ENCODE data around the gene ALPP. TPM values are rescaled to one million over a fixed set of nuclear protein-coding genes. Genes with fewer than 3 reads are reported as not detected.

Gene ALPP
- total RNA-seq, 2 experiments from 2014 or later: not detected

GRCh38 chr2:232416521-232417470 lies 38.2 kb downstream of the ALPP start:
- POLR2A ChIA-PET: no interaction called here
- Mint-ChIP-seq H3K27ac (no peak overlapping the region), H3K4me3 (no peak overlapping the region), H3K4me1 (ENCODE audit: low read depth) (peaks cover 20% of the 10 kb centered on the region), H3K9me3 (no peaks in the 10 kb centered on the region), H3K27me3 (peaks cover 62% of the 10 kb centered on the region), H3K36me3 (ENCODE audit: low read depth) (no peaks in the 10 kb centered on the region)
- H3K4me1 ChIP-seq (ENCODE audit: insufficient read depth, low read length): peaks cover 23% of the 10 kb centered on the region
- ATAC-seq (ENCODE audit: poor library complexity): no peak
- CTCF ChIA-PET: no interaction called here
- no peak for DNase-seq
- peaks cover 0 to 16% of the 10 kb centered on the region in 2 experiments for H3K9me3 ChIP-seq (ENCODE audit: control insufficient read depth in 1 of 2, insufficient read depth in 1 of 2, low read length in 2 of 2)
- TF ChIP-seq CTCF (IDR thresholded peaks at IDR 0.05): no peak
- H3K27me3 ChIP-seq (ENCODE audit: control insufficient read depth in 1 of 2, insufficient read depth in 2 of 2, low read length in 2 of 2): peaks cover 46 to 48% of the 10 kb centered on the region in 2 experiments
- H3K36me3 ChIP-seq (ENCODE audit: insufficient read depth, low read length): no peaks in the 10 kb centered on the region
- H3K27ac ChIP-seq (ENCODE audit: low read depth in 1 of 2, low read length in 2 of 2): no peak overlapping the region
- H3K4me3 ChIP-seq (ENCODE audit: low read length): no peak overlapping the region
- intact Hi-C loops (cut with DNase I, micrococcal nuclease): no loop called here

- H3K36me3 ChIP-seq (ENCODE audit: insufficient read depth, low read length): no peaks in the 10 kb centered on the region
- peaks cover under 1% of the 10 kb centered on the region for H3K9me3 Mint-ChIP-seq
- H3K36me3 Mint-ChIP-seq (ENCODE audit: low read depth): no peaks in the 10 kb centered on the region
- H3K27me3 ChIP-seq (ENCODE audit: control insufficient read depth in 1 of 2, insufficient read depth in 2 of 2, low read length in 2 of 2): peaks cover 50 to 52% of the 10 kb centered on the region in 2 experiments
- DNase-seq (no peak), ATAC-seq (ENCODE audit: poor library complexity) (no peak)
- H3K27me3 Mint-ChIP-seq: peaks cover 66% of the 10 kb centered on the region
- H3K27ac ChIP-seq (ENCODE audit: low read depth in 1 of 2, low read length in 2 of 2): no peak overlapping the region
- TF ChIP-seq CTCF (IDR thresholded peaks at IDR 0.05): no peak
- no peak overlapping the region for H3K4me3 ChIP-seq (ENCODE audit: low read length)
- peaks cover 23% of the 10 kb centered on the region for H3K4me1 ChIP-seq (ENCODE audit: insufficient read depth, low read length)
- H3K9me3 ChIP-seq (ENCODE audit: control insufficient read depth in 1 of 2, insufficient read depth in 1 of 2, low read length in 2 of 2): peaks cover 0 to 21% of the 10 kb centered on the region in 2 experiments
- H3K27ac Mint-ChIP-seq: no peak overlapping the region
- ChIA-PET CTCF (no interaction called here), POLR2A (no interaction called here)
- H3K4me1 Mint-ChIP-seq (ENCODE audit: low read depth): peaks cover 22% of the 10 kb centered on the region
- H3K4me3 Mint-ChIP-seq: no peak overlapping the region
- intact Hi-C loops (cut with DNase I, micrococcal nuclease): no loop called here
These were observed 38.9 kb downstream of the ALPP start for GRCh38 chr2:232417489-232417888.

GRCh38 chr2:232418056-232418455 lies 39.5 kb downstream of the ALPP start:
- H3K27me3 Mint-ChIP-seq: peaks cover 64% of the 10 kb centered on the region
- CTCF ChIA-PET: no interaction called here

More at GRCh38 chr2:232418056-232418455, 39.5 kb downstream of the ALPP start:
- peaks cover 50 to 52% of the 10 kb centered on the region in 2 experiments for H3K27me3 ChIP-seq (ENCODE audit: control insufficient read depth in 1 of 2, insufficient read depth in 2 of 2, low read length in 2 of 2)
- H3K4me3 Mint-ChIP-seq: no peak overlapping the region
- no peak overlapping the region for H3K27ac Mint-ChIP-seq
- TF ChIP-seq CTCF (IDR thresholded peaks at IDR 0.05): no peak
- DNase-seq (no peak), ATAC-seq (ENCODE audit: poor library complexity) (no peak)
- POLR2A ChIA-PET: no interaction called here
- H3K9me3 Mint-ChIP-seq: peaks cover 3% of the 10 kb centered on the region
- no peak overlapping the region for H3K27ac ChIP-seq (ENCODE audit: low read depth in 1 of 2, low read length in 2 of 2)
- peaks cover 23% of the 10 kb centered on the region for H3K4me1 ChIP-seq (ENCODE audit: insufficient read depth, low read length)
- intact Hi-C loops (cut with DNase I, micrococcal nuclease): no loop called here
- no peak overlapping the region for H3K4me3 ChIP-seq (ENCODE audit: low read length)
- no peaks in the 10 kb centered on the region for H3K36me3 Mint-ChIP-seq (ENCODE audit: low read depth)
- H3K9me3 ChIP-seq (ENCODE audit: control insufficient read depth in 1 of 2, insufficient read depth in 1 of 2, low read length in 2 of 2): peaks cover 0 to 21% of the 10 kb centered on the region in 2 experiments
- H3K36me3 ChIP-seq (ENCODE audit: insufficient read depth, low read length): no peaks in the 10 kb centered on the region
- peaks cover 16% of the 10 kb centered on the region for H3K4me1 Mint-ChIP-seq (ENCODE audit: low read depth)

Data from CD4-positive, alpha-beta T cell (primary cell).